Measurements from ENCODE around the gene PINK1. TPM values are rescaled to one million over a fixed set of nuclear protein-coding genes. Genes with fewer than 3 reads are reported as not detected.
A peak's percentile ranks its signal among the peaks of the same experiment; 100 is the strongest.

The PINK1 gene
- total and polyA plus RNA-seq, 2 of the 13 experiments (the other 11 are each of a cell fraction or from before 2014, with no cell fraction given) = 15.3 to 16.1 TPM

DNA sequence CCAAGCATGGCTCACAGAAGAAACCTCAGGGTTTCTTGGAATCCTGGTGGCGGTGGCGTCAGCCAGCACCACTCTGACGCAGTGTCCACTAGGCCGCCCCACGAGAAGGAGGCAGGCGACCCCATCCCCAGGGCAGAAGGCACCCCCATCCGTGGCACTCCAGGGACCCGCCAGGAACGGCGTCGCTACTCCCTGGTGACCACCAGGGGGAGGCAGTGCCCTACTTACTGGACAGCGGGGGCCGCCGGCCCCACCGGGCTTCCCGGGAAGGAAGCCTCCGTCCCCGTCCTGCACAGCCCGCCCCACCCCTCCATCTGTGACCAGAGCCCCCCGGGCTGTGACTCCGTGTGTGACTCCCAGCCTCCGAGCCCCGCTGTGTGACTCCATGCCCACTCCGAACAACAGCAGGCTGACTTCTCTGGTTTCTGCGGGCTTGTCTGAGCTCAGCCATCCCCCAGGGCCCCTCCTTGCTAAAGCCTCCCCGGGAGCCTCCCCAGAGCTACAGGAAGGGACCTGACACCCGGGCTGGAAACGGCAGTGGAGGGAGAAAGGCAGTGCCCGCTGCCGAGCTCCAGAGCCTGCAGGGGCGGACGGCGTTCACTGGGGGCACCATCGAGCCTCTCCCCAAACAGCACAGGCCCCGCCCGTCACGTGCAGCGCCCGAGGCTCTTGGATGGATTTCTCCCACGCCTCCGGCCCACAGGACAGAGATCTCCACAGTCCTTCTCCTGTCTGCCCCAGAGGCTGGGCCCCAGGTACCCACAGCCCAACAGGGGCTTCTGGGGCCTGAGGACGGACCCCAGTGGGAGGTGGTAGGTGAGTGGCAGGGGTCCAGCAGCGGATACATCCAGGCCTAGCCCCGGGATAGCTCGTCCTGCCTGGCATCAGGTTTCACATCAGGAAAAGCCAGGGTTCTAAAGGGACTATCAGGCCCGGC is 63.4 kb downstream of the PINK1 start (continued):
- TF ChIP-seq, protein P1, sequence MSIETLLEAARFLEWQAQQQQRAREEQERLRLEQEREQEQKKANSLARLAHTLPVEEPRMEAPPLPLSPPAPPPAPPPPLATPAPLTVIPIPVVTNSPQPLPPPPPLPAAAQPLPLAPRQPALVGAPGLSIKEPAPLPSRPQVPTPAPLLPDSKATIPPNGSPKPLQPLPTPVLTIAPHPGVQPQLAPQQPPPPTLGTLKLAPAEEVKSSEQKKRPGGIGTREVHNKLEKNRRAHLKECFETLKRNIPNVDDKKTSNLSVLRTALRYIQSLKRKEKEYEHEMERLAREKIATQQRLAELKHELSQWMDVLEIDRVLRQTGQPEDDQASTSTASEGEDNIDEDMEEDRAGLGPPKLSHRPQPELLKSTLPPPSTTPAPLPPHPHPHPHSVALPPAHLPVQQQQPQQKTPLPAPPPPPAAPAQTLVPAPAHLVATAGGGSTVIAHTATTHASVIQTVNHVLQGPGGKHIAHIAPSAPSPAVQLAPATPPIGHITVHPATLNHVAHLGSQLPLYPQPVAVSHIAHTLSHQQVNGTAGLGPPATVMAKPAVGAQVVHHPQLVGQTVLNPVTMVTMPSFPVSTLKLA (IDR thresholded peaks at IDR 0.05) = no peak
- TF ChIP-seq MAFF (IDR thresholded peaks at IDR 0.05; ENCODE audit: low read depth, low read length) (no peak), ZNF326 (CRISPR knock-in tag; IDR thresholded peaks at IDR 0.05; ENCODE audit: borderline replicate concordance) (no peak), SRY (CRISPR knock-in tag; IDR thresholded peaks at IDR 0.05) (no peak), FOXK2 (IDR thresholded peaks at IDR 0.05) (no peak), ZSCAN21 (CRISPR knock-in tag; IDR thresholded peaks at IDR 0.05; ENCODE audit: borderline replicate concordance) (no peak), ZNF430 (CRISPR knock-in tag; IDR thresholded peaks at IDR 0.05) (no peak), KDM1A (CRISPR knock-in tag; IDR thresholded peaks at IDR 0.05) (no peak), HNF4A (CRISPR knock-in tag; IDR thresholded peaks at IDR 0.05) (no peak), ZNF337 (CRISPR knock-in tag; IDR thresholded peaks at IDR 0.05; ENCODE audit: borderline replicate concordance, low read depth) (no peak)
- TF ChIP-seq, protein P2, sequence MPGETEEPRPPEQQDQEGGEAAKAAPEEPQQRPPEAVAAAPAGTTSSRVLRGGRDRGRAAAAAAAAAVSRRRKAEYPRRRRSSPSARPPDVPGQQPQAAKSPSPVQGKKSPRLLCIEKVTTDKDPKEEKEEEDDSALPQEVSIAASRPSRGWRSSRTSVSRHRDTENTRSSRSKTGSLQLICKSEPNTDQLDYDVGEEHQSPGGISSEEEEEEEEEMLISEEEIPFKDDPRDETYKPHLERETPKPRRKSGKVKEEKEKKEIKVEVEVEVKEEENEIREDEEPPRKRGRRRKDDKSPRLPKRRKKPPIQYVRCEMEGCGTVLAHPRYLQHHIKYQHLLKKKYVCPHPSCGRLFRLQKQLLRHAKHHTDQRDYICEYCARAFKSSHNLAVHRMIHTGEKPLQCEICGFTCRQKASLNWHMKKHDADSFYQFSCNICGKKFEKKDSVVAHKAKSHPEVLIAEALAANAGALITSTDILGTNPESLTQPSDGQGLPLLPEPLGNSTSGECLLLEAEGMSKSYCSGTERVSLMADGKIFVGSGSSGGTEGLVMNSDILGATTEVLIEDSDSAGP (CRISPR knock-in tag; IDR thresholded peaks at IDR 0.05; ENCODE audit: borderline replicate concordance) = peak; percentile 79; the same call in 1 of the 2 replicates
- TF ChIP-seq, protein P3, sequence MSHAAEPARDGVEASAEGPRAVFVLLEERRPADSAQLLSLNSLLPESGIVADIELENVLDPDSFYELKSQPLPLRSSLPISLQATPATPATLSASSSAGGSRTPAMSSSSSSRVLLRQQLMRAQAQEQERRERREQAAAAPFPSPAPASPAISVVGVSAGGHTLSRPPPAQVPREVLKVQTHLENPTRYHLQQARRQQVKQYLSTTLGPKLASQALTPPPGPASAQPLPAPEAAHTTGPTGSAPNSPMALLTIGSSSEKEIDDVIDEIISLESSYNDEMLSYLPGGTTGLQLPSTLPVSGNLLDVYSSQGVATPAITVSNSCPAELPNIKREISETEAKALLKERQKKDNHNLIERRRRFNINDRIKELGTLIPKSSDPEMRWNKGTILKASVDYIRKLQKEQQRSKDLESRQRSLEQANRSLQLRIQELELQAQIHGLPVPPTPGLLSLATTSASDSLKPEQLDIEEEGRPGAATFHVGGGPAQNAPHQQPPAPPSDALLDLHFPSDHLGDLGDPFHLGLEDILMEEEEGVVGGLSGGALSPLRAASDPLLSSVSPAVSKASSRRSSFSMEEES (CRISPR knock-in tag; IDR thresholded peaks at IDR 0.05) = peak; percentile 56; the same call in 1 of the 2 replicates
- TF ChIP-seq, protein P4, sequence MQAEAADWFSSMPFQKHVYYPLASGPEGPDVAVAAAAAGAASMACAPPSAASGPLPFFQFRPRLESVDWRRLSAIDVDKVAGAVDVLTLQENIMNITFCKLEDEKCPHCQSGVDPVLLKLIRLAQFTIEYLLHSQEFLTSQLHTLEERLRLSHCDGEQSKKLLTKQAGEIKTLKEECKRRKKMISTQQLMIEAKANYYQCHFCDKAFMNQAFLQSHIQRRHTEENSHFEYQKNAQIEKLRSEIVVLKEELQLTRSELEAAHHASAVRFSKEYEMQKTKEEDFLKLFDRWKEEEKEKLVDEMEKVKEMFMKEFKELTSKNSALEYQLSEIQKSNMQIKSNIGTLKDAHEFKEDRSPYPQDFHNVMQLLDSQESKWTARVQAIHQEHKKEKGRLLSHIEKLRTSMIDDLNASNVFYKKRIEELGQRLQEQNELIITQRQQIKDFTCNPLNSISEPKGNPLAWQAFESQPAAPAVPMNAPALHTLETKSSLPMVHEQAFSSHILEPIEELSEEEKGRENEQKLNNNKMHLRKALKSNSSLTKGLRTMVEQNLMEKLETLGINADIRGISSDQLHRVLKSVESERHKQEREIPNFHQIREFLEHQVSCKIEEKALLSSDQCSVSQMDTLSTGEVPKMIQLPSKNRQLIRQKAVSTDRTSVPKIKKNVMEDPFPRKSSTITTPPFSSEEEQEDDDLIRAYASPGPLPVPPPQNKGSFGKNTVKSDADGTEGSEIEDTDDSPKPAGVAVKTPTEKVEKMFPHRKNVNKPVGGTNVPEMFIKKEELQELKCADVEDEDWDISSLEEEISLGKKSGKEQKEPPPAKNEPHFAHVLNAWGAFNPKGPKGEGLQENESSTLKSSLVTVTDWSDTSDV (CRISPR knock-in tag; IDR thresholded peaks at IDR 0.05) = no peak
- TF ChIP-seq, protein P5, sequence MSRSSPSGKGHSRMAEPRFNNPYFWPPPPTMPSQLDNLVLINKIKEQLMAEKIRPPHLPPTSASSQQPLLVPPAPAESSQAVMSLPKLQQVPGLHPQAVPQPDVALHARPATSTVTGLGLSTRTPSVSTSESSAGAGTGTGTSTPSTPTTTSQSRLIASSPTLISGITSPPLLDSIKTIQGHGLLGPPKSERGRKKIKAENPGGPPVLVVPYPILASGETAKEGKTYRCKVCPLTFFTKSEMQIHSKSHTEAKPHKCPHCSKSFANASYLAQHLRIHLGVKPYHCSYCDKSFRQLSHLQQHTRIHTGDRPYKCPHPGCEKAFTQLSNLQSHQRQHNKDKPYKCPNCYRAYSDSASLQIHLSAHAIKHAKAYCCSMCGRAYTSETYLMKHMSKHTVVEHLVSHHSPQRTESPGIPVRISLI (CRISPR knock-in tag; IDR thresholded peaks at IDR 0.05; ENCODE audit: borderline replicate concordance) = no peak
- TF ChIP-seq, protein P6, sequence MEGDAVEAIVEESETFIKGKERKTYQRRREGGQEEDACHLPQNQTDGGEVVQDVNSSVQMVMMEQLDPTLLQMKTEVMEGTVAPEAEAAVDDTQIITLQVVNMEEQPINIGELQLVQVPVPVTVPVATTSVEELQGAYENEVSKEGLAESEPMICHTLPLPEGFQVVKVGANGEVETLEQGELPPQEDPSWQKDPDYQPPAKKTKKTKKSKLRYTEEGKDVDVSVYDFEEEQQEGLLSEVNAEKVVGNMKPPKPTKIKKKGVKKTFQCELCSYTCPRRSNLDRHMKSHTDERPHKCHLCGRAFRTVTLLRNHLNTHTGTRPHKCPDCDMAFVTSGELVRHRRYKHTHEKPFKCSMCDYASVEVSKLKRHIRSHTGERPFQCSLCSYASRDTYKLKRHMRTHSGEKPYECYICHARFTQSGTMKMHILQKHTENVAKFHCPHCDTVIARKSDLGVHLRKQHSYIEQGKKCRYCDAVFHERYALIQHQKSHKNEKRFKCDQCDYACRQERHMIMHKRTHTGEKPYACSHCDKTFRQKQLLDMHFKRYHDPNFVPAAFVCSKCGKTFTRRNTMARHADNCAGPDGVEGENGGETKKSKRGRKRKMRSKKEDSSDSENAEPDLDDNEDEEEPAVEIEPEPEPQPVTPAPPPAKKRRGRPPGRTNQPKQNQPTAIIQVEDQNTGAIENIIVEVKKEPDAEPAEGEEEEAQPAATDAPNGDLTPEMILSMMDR (CRISPR knock-in tag; IDR thresholded peaks at IDR 0.05) = peak; percentile 90
- TF ChIP-seq, protein P7, sequence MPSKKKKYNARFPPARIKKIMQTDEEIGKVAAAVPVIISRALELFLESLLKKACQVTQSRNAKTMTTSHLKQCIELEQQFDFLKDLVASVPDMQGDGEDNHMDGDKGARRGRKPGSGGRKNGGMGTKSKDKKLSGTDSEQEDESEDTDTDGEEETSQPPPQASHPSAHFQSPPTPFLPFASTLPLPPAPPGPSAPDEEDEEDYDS (CRISPR knock-in tag; IDR thresholded peaks at IDR 0.05) = no peak

Data from HepG2 (cell line).